Measurements from ENCODE around the gene ZNF283. TPM values are rescaled to one million over a fixed set of nuclear protein-coding genes. Genes with fewer than 3 reads are reported as not detected.

The ZNF283 gene
- total and polyA plus RNA-seq, 4 donors: 0.65 to 6.4 (median 2.9) TPM

- Histone ChIP-seq H3K4me1 (ENCODE audit: control insufficient read depth in 4 of 4, insufficient read depth in 4 of 4, low read length in 3 of 4) (peaks cover 2 to 4% (median 3%) of the 10 kb centered on the region in 4 donors), H3K9ac (ENCODE audit: low read depth in 1 of 2, low read length in 2 of 2) (no peak overlapping the region), H3K9me3 (ENCODE audit: control insufficient read depth in 4 of 4, low read length in 3 of 4) (no peaks in the 10 kb centered on the region), H3K4me3 (ENCODE audit: low read depth in 1 of 3, low read length in 3 of 3) (no peak overlapping the region), H3K27ac (ENCODE audit: low read depth in 1 of 2, low read length in 2 of 2) (no peak overlapping the region), H3K27me3 (ENCODE audit: control insufficient read depth in 4 of 4, insufficient read depth in 4 of 4, low read length in 3 of 4) (no peaks in the 10 kb centered on the region), H3K36me3 (ENCODE audit: control insufficient read depth in 4 of 4, insufficient read depth in 3 of 4, low read depth in 1 of 4, low read length in 3 of 4) (no peaks in the 10 kb centered on the region)
- WGBS: 55% methylated on average over 16 of the region's 16 CpGs
- TF ChIP-seq REST (IDR thresholded peaks at IDR 0.05) (no peak), GABPA (IDR thresholded peaks at IDR 0.05 in 1 of 2, conservative IDR thresholded peaks at IDR 0.05 in 1 of 2) (no peak), TAF1 (conservative IDR thresholded peaks at IDR 0.05) (no peak), HNF4G (IDR thresholded peaks at IDR 0.05) (no peak), HNF4A (conservative IDR thresholded peaks at IDR 0.05) (no peak), RAD21 (IDR thresholded peaks at IDR 0.05) (no peak), RXRA (IDR thresholded peaks at IDR 0.05) (no peak)
- TF ChIP-seq, protein P1, sequence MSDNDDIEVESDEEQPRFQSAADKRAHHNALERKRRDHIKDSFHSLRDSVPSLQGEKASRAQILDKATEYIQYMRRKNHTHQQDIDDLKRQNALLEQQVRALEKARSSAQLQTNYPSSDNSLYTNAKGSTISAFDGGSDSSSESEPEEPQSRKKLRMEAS (IDR thresholded peaks at IDR 0.05): no peak
- DNase-seq (ENCODE audit: low spot score): no peak
Measured at GRCh38 chr19:43779147-43779819, 47.8 kb upstream of the ZNF283 start.

GRCh38 chr19:43779820-43780219 lies 47.3 kb upstream of the ZNF283 start:
- H3K27ac ChIP-seq (ENCODE audit: low read depth in 1 of 2, low read length in 2 of 2): no peak overlapping the region
- H3K9ac ChIP-seq (ENCODE audit: low read depth in 1 of 2, low read length in 2 of 2): no peak overlapping the region
- peaks cover 0 to under 1% (median 0%) of the 10 kb centered on the region in 4 donors for H3K4me1 ChIP-seq (ENCODE audit: control insufficient read depth in 4 of 4, insufficient read depth in 4 of 4, low read length in 3 of 4)
- no peaks in the 10 kb centered on the region for H3K27me3 ChIP-seq (ENCODE audit: control insufficient read depth in 4 of 4, insufficient read depth in 4 of 4, low read length in 3 of 4)
- no peak for DNase-seq (ENCODE audit: low spot score)
- no peak for TF ChIP-seq RXRA (IDR thresholded peaks at IDR 0.05)
- no peak for TF ChIP-seq FOXA1 (IDR thresholded peaks at IDR 0.05)
- TF ChIP-seq TAF1 (conservative IDR thresholded peaks at IDR 0.05): no peak
- TF ChIP-seq NR2F2 (IDR thresholded peaks at IDR 0.05): no peak
- no peak for TF ChIP-seq SP1 (IDR thresholded peaks at IDR 0.05)
- no peak for TF ChIP-seq EGR1 (IDR thresholded peaks at IDR 0.05; ENCODE audit: low read depth in 2 of 2)
- TF ChIP-seq REST (IDR thresholded peaks at IDR 0.05): no peak
- TF ChIP-seq, protein P2, sequence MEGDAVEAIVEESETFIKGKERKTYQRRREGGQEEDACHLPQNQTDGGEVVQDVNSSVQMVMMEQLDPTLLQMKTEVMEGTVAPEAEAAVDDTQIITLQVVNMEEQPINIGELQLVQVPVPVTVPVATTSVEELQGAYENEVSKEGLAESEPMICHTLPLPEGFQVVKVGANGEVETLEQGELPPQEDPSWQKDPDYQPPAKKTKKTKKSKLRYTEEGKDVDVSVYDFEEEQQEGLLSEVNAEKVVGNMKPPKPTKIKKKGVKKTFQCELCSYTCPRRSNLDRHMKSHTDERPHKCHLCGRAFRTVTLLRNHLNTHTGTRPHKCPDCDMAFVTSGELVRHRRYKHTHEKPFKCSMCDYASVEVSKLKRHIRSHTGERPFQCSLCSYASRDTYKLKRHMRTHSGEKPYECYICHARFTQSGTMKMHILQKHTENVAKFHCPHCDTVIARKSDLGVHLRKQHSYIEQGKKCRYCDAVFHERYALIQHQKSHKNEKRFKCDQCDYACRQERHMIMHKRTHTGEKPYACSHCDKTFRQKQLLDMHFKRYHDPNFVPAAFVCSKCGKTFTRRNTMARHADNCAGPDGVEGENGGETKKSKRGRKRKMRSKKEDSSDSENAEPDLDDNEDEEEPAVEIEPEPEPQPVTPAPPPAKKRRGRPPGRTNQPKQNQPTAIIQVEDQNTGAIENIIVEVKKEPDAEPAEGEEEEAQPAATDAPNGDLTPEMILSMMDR (IDR thresholded peaks at IDR 0.05; ENCODE audit: low read depth, low read length, missing input control): no peak
- no peak for TF ChIP-seq HNF4G (IDR thresholded peaks at IDR 0.05)
- TF ChIP-seq FOXA2 (IDR thresholded peaks at IDR 0.05): no peak
- no peak for TF ChIP-seq YY1 (IDR thresholded peaks at IDR 0.05)
- TF ChIP-seq, protein P1 (IDR thresholded peaks at IDR 0.05): no peak
- TF ChIP-seq ATF3 (IDR thresholded peaks at IDR 0.05): no peak
- no peak for TF ChIP-seq ZBTB33 (IDR thresholded peaks at IDR 0.05)
- H3K4me3 ChIP-seq (ENCODE audit: low read depth in 1 of 3, low read length in 3 of 3): no peak overlapping the region
- H3K36me3 ChIP-seq (ENCODE audit: control insufficient read depth in 4 of 4, insufficient read depth in 3 of 4, low read depth in 1 of 4, low read length in 3 of 4): no peaks in the 10 kb centered on the region
- 18% methylated on average over 3 of the region's 3 CpGs for WGBS
- H3K9me3 ChIP-seq (ENCODE audit: control insufficient read depth in 4 of 4, low read length in 3 of 4): no peaks in the 10 kb centered on the region
